BLaER1 treated with 17β-estradiol and CSF1 and Interleukin-3, amounts not matched to agents 10 nM and 100 nM (cell line): ENCODE measurements around the gene FBXW5.

Experiments used
- H3K27ac ChIP-seq, 11 experiments: shearing (Covaris generic); formaldehyde crosslinking; 2 replicates each; pipeline ENCODE4 v1.8.1; 2022
- H3K27me3 ChIP-seq, 11 experiments: shearing (Covaris generic); formaldehyde crosslinking; 2 replicates each; pipeline ENCODE4 v1.8.1; 2022
- H3K36me3 ChIP-seq, 11 experiments: shearing (Covaris generic); formaldehyde crosslinking; 2 replicates each; pipeline ENCODE4 v1.8.1; 2022
- H3K4me1 ChIP-seq, 10 experiments: shearing (Covaris generic); formaldehyde crosslinking; 2 replicates each; pipeline ENCODE4 v1.8.1; 2022
- H3K4me2 ChIP-seq, 11 experiments: shearing (Covaris generic); formaldehyde crosslinking; 2 replicates each; pipeline ENCODE4 v1.8.1; 2022
- H3K4me3 ChIP-seq, 10 experiments: shearing (Covaris generic); formaldehyde crosslinking; 2 replicates each; pipeline ENCODE4 v1.8.1; 2022
- H3K9ac ChIP-seq, 11 experiments: shearing (Covaris generic); formaldehyde crosslinking; 2 replicates each; pipeline ENCODE4 v1.8.1; 2022
- H3K9me3 ChIP-seq, 11 experiments: shearing (Covaris generic); formaldehyde crosslinking; replicated peaks in 1 of 11; 2 replicates each; pipeline ENCODE4 v1.8.1; 2022
- H4K20me1 ChIP-seq, 11 experiments: shearing (Covaris generic); formaldehyde crosslinking; 2 replicates each; pipeline ENCODE4 v1.8.1; 2022
- Cebpa-rat ChIP-seq, 11 experiments: shearing (Covaris generic); IDR thresholded peaks; 2 replicates each; pipeline ENCODE4 v1.8.1; 2022

FBXW5 gene

GRCh38 chr9:136928591-136928990 lies 15.9 kb downstream of the FBXW5 start:
- Histone ChIP-seq H3K9ac (no peak overlapping the region; a peak in 1 of 22 replicates), H3K36me3 (peaks cover 30 to 97% (median 76%) of the 10 kb centered on the region in 11 experiments), H3K4me1 (peaks cover 0 to 33% (median 8%) of the 10 kb centered on the region in 10 experiments; a peak in 10 of 20 replicates), H4K20me1 (peaks cover 0 to 40% (median 21%) of the 10 kb centered on the region in 11 experiments; a peak in 14 of 22 replicates), H3K4me2 (peak overlapping the region in 3 of 11 experiments; percentile 17 to 34 (median 33); a peak in 4 of 22 replicates), H3K9me3 (0 out of 22 replicates have a peak, but pooled peaks cover 0 to 4% (median 0%) of the 10 kb centered on the region in 11 experiments), H3K27me3 (no peaks in the 10 kb centered on the region), H3K27ac (peak overlapping the region in 1 of 11 experiments; percentile 28; a peak in 1 of 22 replicates), H3K4me3 (no peak overlapping the region)
- TF ChIP-seq Cebpa-rat (IDR thresholded peaks at IDR 0.05) = no peak

GRCh38 chr9:136927343-136928271 lies 16.9 kb downstream of the FBXW5 start:
- Histone ChIP-seq H3K9me3 (0 out of 22 replicates have a peak, but pooled peaks cover 0 to 4% (median 0%) of the 10 kb centered on the region in 11 experiments), H3K4me2 (peak overlapping the region in 2 of 11 experiments; percentile 17 to 34; a peak in 1 of 22 replicates), H3K9ac (no peak overlapping the region; a peak in 2 of 22 replicates), H4K20me1 (peaks cover 0 to 46% (median 21%) of the 10 kb centered on the region in 11 experiments; a peak in 14 of 22 replicates), H3K27ac (peak overlapping the region in 1 of 11 experiments; percentile 28; a peak in 1 of 22 replicates), H3K27me3 (no peaks in the 10 kb centered on the region), H3K4me3 (no peak overlapping the region), H3K36me3 (peaks cover 35 to 99% (median 81%) of the 10 kb centered on the region in 11 experiments), H3K4me1 (peaks cover 0 to 23% (median 8%) of the 10 kb centered on the region in 10 experiments; a peak in 10 of 20 replicates)
- TF ChIP-seq Cebpa-rat (IDR thresholded peaks at IDR 0.05) = no peak

GRCh38 chr9:136926749-136927148 lies 17.8 kb downstream of the FBXW5 start:
- Histone ChIP-seq H3K27ac (no peak overlapping the region), H4K20me1 (peaks cover 0 to 55% (median 21%) of the 10 kb centered on the region in 11 experiments; a peak in 14 of 22 replicates), H3K4me3 (no peak overlapping the region), H3K27me3 (no peaks in the 10 kb centered on the region), H3K9me3 (0 out of 22 replicates have a peak, but pooled peaks cover 0 to 4% (median 0%) of the 10 kb centered on the region in 11 experiments), H3K4me2 (no peak overlapping the region), H3K9ac (no peak overlapping the region), H3K4me1 (peaks cover 0 to 15% (median 8%) of the 10 kb centered on the region in 10 experiments; a peak in 10 of 20 replicates), H3K36me3 (peaks cover 41 to 100% (median 87%) of the 10 kb centered on the region in 11 experiments)
- no peak for TF ChIP-seq Cebpa-rat (IDR thresholded peaks at IDR 0.05)

- no peak for TF ChIP-seq Cebpa-rat (IDR thresholded peaks at IDR 0.05)
- 0 out of 22 replicates have a peak, but pooled peaks cover 0 to 3% (median 0%) of the 10 kb centered on the region in 11 experiments for H3K9me3 ChIP-seq
- H3K9ac ChIP-seq = no peak overlapping the region
Measured at GRCh38 chr9:136926154-136926704, 18.3 kb downstream of the FBXW5 start.

DNA sequence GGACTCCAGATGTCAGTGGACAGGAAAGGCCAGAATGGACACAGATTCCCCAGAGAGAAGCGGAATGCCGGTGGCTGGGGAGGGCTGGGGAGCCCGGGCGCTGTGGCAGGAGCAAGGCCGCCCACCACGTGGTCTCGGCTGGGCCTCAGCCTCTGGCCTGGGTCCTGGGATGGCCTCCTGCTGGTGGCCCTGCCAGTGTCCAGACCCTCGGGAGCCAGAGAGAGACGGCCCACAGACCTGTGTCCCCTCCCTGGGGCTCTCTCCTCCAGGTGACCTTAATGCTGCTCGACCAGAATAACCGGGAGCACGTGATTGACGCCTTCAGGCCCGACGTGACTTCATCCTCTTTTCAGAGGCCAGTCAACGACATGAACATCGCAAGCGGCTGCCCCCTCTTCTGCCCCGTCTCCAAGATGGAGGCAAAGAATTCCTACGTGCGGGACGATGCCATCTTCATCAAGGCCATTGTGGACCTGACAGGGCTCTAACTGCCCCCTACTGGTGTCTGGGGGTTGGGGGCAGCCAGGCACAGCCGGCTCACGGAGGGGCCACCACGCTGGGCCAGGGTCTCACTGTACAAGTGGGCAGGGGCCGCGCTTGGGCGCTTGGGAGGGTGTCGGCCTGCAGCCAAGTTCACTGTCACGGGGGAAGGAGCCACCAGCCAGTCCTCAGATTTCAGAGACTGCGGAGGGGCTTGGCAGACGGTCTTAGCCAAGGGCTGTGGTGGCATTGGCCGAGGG lies 19.0 kb downstream of the FBXW5 start:
- Histone ChIP-seq H3K4me2 (no peak overlapping the region), H3K27me3 (no peaks in the 10 kb centered on the region), H4K20me1 (peaks cover 0 to 56% (median 26%) of the 10 kb centered on the region in 11 experiments; a peak in 14 of 22 replicates), H3K4me3 (no peak overlapping the region), H3K9me3 (no peaks in the 10 kb centered on the region), H3K9ac (no peak overlapping the region; a peak in 1 of 22 replicates), H3K4me1 (peaks cover 0 to 15% (median 8%) of the 10 kb centered on the region in 10 experiments; a peak in 10 of 20 replicates), H3K27ac (no peak overlapping the region), H3K36me3 (peaks cover 49 to 99% (median 86%) of the 10 kb centered on the region in 11 experiments)
- no peak for TF ChIP-seq Cebpa-rat (IDR thresholded peaks at IDR 0.05)

More at GRCh38 chr9:136926154-136926704, 18.3 kb downstream of the FBXW5 start:
- H3K36me3 ChIP-seq = peaks cover 43 to 99% (median 86%) of the 10 kb centered on the region in 11 experiments
- no peaks in the 10 kb centered on the region for H3K27me3 ChIP-seq
- no peak overlapping the region for H3K4me2 ChIP-seq
- H3K4me1 ChIP-seq = peaks cover 0 to 15% (median 8%) of the 10 kb centered on the region in 10 experiments; a peak in 10 of 20 replicates
- H4K20me1 ChIP-seq = peaks cover 0 to 56% (median 21%) of the 10 kb centered on the region in 11 experiments; a peak in 14 of 22 replicates
- H3K27ac ChIP-seq = no peak overlapping the region
- H3K4me3 ChIP-seq = no peak overlapping the region

DNA sequence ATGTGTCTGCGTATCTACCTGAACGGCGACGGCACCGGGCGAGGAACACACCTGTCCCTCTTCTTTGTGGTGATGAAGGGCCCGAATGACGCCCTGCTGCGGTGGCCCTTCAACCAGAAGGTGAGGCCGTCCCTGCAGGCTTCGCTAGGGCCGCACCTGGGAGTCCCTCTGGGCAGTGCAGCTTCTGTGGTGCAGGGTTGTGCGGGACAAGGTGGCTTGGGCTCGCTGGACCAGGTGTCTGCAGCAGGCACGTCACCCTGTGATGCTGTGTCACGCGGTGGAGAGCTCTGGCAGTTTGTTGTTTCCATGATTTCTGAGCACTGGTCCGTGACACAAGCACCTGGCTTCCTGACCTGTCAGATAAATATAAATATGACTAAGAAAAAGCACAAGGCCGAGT lies 20.7 kb downstream of the FBXW5 start:
- H3K4me1 ChIP-seq = peaks cover 0 to 15% (median 8%) of the 10 kb centered on the region in 10 experiments; a peak in 10 of 20 replicates
- no peak overlapping the region for H3K4me2 ChIP-seq
- H3K9ac ChIP-seq = no peak overlapping the region
- no peaks in the 10 kb centered on the region for H3K9me3 ChIP-seq
- peaks cover 63 to 99% (median 90%) of the 10 kb centered on the region in 11 experiments for H3K36me3 ChIP-seq
- no peak overlapping the region for H3K27ac ChIP-seq
- H3K27me3 ChIP-seq = no peaks in the 10 kb centered on the region
- no peak for TF ChIP-seq Cebpa-rat (IDR thresholded peaks at IDR 0.05)
- H4K20me1 ChIP-seq = peaks cover 0 to 61% (median 29%) of the 10 kb centered on the region in 11 experiments; a peak in 14 of 22 replicates
- H3K4me3 ChIP-seq = no peak overlapping the region

GRCh38 chr9:136922540-136922939 lies 22.0 kb downstream of the FBXW5 start:
- Histone ChIP-seq H3K4me1 (peaks cover 0 to 2% (median 0%) of the 10 kb centered on the region in 10 experiments; a peak in 2 of 20 replicates), H3K9ac (0 out of 22 replicates have a peak overlapping the region, but pooled peaks of 1 of the 11 experiments have one; percentile 5), H3K4me2 (no peak overlapping the region), H3K36me3 (peaks cover 73 to 99% (median 92%) of the 10 kb centered on the region in 11 experiments), H3K27ac (no peak overlapping the region), H4K20me1 (peaks cover 0 to 51% (median 20%) of the 10 kb centered on the region in 11 experiments; a peak in 13 of 22 replicates), H3K27me3 (no peaks in the 10 kb centered on the region), H3K9me3 (no peaks in the 10 kb centered on the region), H3K4me3 (no peak overlapping the region)
- no peak for TF ChIP-seq Cebpa-rat (IDR thresholded peaks at IDR 0.05)

GRCh38 chr9:136921718-136922117 lies 22.8 kb downstream of the FBXW5 start:
- no peak for TF ChIP-seq Cebpa-rat (IDR thresholded peaks at IDR 0.05)
- Histone ChIP-seq H3K27ac (no peak overlapping the region), H3K4me1 (no peaks in the 10 kb centered on the region), H3K9ac (peak overlapping the region in 3 of 11 experiments; percentile 0 to 18 (median 5); a peak in 1 of 22 replicates), H3K9me3 (no peaks in the 10 kb centered on the region), H4K20me1 (peaks cover 0 to 51% (median 22%) of the 10 kb centered on the region in 11 experiments; a peak in 14 of 22 replicates), H3K27me3 (no peaks in the 10 kb centered on the region), H3K36me3 (peaks cover 76 to 99% (median 92%) of the 10 kb centered on the region in 11 experiments), H3K4me2 (no peak overlapping the region), H3K4me3 (no peak overlapping the region)
